ENCODE measurements around the gene GNL3L. TPM values are rescaled to one million over a fixed set of nuclear protein-coding genes. Genes with fewer than 3 reads are reported as not detected.

The GNL3L gene
- total RNA-seq, 1 experiment from 2014 or later = 63.6 TPM

GRCh38 chrX:54494989-54495813, 34.8 kb upstream of the GNL3L start:
- DNase-seq (ENCODE audit: low spot score) (peak; percentile 15), ATAC-seq (peak; percentile 22)
- Mint-ChIP-seq H3K4me1 (peaks cover 52% of the 10 kb centered on the region), H3K36me3 (peaks cover 5% of the 10 kb centered on the region), H3K27me3 (ENCODE audit: low read depth) (no peaks in the 10 kb centered on the region), H3K4me3 (peak overlapping the region; percentile 86), H3K9me3 (no peaks in the 10 kb centered on the region), H3K27ac (no peak overlapping the region)
- ChIA-PET POLR2A (interaction anchor here (1.1 to 2.0 kb wide), 2 partner anchors 9 to 11 kb away, joined by 4 read pairs; no protein-coding TSS in a partner anchor), CTCF (no interaction called here)
- TF ChIP-seq ELF4 (CRISPR knock-in tag; IDR thresholded peaks at IDR 0.05; ENCODE audit: low read depth) (no peak), ZNF232 (CRISPR knock-in tag; IDR thresholded peaks at IDR 0.05) (no peak), PREB (CRISPR knock-in tag; IDR thresholded peaks at IDR 0.05; ENCODE audit: borderline replicate concordance) (no peak), ATF3 (CRISPR knock-in tag; conservative IDR thresholded peaks at IDR 0.05) (no peak), FOXP1 (CRISPR knock-in tag; IDR thresholded peaks at IDR 0.05; ENCODE audit: borderline replicate concordance) (no peak), HMGXB4 (CRISPR knock-in tag; IDR thresholded peaks at IDR 0.05) (0 out of 2 replicates have a peak, but pooled peaks have one; percentile 56)

DNA sequence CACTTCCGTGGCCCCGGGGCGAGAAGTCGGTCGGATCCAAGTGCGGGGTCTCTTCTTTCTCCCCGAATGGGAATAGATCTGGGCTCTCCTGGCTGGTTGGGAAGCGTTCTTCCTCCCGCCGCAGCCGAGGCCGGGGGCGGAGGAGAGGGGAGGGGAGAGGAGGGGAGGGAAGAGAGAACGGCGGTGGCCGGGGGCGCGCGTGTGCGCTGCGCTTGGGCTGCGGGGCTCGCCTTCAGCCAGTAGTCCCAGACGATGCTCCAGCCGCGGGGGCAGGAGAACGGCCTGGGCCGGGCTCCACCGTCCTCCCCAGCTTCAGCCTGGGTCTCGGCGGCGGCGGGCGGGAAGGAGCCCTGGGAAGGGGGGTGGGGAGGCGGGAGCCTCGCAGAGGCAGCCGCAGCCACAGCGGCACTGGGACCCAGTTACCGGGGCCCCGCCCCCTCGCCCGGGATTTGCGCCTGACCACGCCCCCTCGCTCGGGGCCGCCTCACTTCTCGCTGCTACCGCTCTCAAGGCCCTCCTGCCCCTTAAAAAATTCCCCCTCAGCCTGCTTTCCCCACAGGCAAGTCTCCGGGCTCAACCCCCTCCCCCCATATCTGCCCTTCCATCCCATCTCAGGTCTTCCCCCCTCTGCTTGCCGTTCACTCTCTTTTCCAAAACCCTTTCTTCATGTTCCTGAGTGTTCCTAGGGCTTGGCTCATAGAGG, 34.1 kb upstream of the GNL3L start, which contains the start of gene FGD1:
Gene FGD1, minus strand, starts transcription at position 421 of the 703 bp plus-strand sequence. CDS start 802 bp downstream, outside the sequence.
- H3K4me3 Mint-ChIP-seq = peak within 1 kb of the TSS; percentile 86
- POLR2A ChIA-PET = interaction anchor here (0.8 kb wide), 1 partner anchor 34 kb away, joined by 3 read pairs; the partner anchor contains the start of gene GNL3L
- peaks cover 49% of the 10 kb centered on the region for H3K4me1 Mint-ChIP-seq
- peak; percentile 75 for ATAC-seq
- DNase-seq (ENCODE audit: low spot score) = peak; percentile 77
- H3K9me3 Mint-ChIP-seq = peaks cover 3% of the 10 kb centered on the region; the same call in 1 of the 2 replicates
- no peaks in the 10 kb centered on the region for H3K36me3 Mint-ChIP-seq
- no peaks in the 10 kb centered on the region; the same call in 1 of the 2 replicates for H3K27me3 Mint-ChIP-seq (ENCODE audit: low read depth)
- CTCF ChIA-PET = no interaction called here
- H3K27ac Mint-ChIP-seq = peak within 1 kb of the TSS; percentile 89
- TF ChIP-seq JAZF1 (CRISPR knock-in tag; IDR thresholded peaks at IDR 0.05) (no peak), USF1 (CRISPR knock-in tag; IDR thresholded peaks at IDR 0.05) (no peak), TCF7 (CRISPR knock-in tag; IDR thresholded peaks at IDR 0.05; ENCODE audit: low read depth) (no peak), SMAD3 (CRISPR knock-in tag; IDR thresholded peaks at IDR 0.05; ENCODE audit: borderline replicate concordance) (no peak), IRF1 (CRISPR knock-in tag; IDR thresholded peaks at IDR 0.05) (no peak), ATF3 (CRISPR knock-in tag; conservative IDR thresholded peaks at IDR 0.05) (no peak), E2F1 (CRISPR knock-in tag; IDR thresholded peaks at IDR 0.05) (no peak), STAT6 (CRISPR knock-in tag; conservative IDR thresholded peaks at IDR 0.05; ENCODE audit: low read depth) (no peak), ETV6 (CRISPR knock-in tag; IDR thresholded peaks at IDR 0.05) (no peak), GABPB1 (CRISPR knock-in tag; IDR thresholded peaks at IDR 0.05) (no peak), CBFB (CRISPR knock-in tag; IDR thresholded peaks at IDR 0.05; ENCODE audit: low read depth) (no peak)
- TF ChIP-seq, protein P1, sequence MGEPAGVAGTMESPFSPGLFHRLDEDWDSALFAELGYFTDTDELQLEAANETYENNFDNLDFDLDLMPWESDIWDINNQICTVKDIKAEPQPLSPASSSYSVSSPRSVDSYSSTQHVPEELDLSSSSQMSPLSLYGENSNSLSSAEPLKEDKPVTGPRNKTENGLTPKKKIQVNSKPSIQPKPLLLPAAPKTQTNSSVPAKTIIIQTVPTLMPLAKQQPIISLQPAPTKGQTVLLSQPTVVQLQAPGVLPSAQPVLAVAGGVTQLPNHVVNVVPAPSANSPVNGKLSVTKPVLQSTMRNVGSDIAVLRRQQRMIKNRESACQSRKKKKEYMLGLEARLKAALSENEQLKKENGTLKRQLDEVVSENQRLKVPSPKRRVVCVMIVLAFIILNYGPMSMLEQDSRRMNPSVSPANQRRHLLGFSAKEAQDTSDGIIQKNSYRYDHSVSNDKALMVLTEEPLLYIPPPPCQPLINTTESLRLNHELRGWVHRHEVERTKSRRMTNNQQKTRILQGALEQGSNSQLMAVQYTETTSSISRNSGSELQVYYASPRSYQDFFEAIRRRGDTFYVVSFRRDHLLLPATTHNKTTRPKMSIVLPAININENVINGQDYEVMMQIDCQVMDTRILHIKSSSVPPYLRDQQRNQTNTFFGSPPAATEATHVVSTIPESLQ (CRISPR knock-in tag; IDR thresholded peaks at IDR 0.05) = no peak
